ENCODE data around the gene PRKAB1. TPM values are rescaled to one million over a fixed set of nuclear protein-coding genes. Genes with fewer than 3 reads are reported as not detected.

Gene PRKAB1
- total RNA-seq, 1 experiment from 2014 or later = 25.0 TPM

DNA sequence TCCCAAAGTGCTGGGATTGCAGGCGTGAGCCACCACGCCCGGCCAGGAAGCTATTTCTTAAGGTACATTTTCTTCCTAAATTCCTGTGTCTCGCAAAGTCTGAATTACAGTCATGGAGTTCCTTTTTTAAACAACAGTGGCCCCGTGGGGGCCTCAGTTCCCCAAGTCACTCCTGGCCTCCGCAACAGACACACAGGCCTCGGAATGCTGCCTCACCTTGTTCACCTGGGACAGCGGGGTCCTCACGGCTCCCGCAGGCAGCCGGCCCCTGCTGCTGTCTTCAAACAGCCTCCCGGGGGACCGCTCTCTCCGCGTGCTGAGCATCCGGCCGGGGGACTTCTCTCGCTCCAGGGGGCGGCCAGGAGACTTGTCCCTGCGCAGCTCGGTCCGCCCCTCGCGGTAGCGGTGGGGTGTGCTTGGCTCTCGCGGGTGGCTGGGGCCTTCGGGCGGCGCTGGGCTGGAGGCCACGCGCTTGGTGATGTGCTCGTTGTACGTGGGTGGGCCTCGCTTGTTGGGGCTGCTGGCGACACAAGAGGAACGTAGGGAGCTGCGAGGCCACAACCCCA, 22.1 kb downstream of the PRKAB1 start:
- ChIA-PET CTCF (no interaction called here), RAD21 (ENCODE audit: low non-redundant PET in 1 of 2, low total read pairs in 2 of 2, uncharacterized antibody in 2 of 2, unreplicated experiment in 2 of 2) (no interaction called here), POLR2A (no interaction called here)
- no peak for TF ChIP-seq YY1 (IDR thresholded peaks at IDR 0.05; ENCODE audit: extremely low read depth, insufficient replicate concordance, low read depth, low read length)
- TF ChIP-seq, protein P1, sequence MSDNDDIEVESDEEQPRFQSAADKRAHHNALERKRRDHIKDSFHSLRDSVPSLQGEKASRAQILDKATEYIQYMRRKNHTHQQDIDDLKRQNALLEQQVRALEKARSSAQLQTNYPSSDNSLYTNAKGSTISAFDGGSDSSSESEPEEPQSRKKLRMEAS (IDR thresholded peaks at IDR 0.05) = no peak
- TF ChIP-seq TCF7L2 (IDR thresholded peaks at IDR 0.05; ENCODE audit: borderline replicate concordance, extremely low read depth, insufficient read depth, insufficient read length) = no peak
- TF ChIP-seq POLR2AphosphoS5 (IDR thresholded peaks at IDR 0.05; ENCODE audit: low read depth, low read length) = no peak
- TF ChIP-seq EZH2phosphoT487 (IDR thresholded peaks at IDR 0.05; ENCODE audit: borderline replicate concordance) = no peak
- TF ChIP-seq SP1 (IDR thresholded peaks at IDR 0.05; ENCODE audit: low read depth) = no peak
- no peak for TF ChIP-seq JUND (IDR thresholded peaks at IDR 0.05)
- TF ChIP-seq CEBPB (IDR thresholded peaks at IDR 0.05; ENCODE audit: low read depth) = no peak
- TF ChIP-seq, protein P2, sequence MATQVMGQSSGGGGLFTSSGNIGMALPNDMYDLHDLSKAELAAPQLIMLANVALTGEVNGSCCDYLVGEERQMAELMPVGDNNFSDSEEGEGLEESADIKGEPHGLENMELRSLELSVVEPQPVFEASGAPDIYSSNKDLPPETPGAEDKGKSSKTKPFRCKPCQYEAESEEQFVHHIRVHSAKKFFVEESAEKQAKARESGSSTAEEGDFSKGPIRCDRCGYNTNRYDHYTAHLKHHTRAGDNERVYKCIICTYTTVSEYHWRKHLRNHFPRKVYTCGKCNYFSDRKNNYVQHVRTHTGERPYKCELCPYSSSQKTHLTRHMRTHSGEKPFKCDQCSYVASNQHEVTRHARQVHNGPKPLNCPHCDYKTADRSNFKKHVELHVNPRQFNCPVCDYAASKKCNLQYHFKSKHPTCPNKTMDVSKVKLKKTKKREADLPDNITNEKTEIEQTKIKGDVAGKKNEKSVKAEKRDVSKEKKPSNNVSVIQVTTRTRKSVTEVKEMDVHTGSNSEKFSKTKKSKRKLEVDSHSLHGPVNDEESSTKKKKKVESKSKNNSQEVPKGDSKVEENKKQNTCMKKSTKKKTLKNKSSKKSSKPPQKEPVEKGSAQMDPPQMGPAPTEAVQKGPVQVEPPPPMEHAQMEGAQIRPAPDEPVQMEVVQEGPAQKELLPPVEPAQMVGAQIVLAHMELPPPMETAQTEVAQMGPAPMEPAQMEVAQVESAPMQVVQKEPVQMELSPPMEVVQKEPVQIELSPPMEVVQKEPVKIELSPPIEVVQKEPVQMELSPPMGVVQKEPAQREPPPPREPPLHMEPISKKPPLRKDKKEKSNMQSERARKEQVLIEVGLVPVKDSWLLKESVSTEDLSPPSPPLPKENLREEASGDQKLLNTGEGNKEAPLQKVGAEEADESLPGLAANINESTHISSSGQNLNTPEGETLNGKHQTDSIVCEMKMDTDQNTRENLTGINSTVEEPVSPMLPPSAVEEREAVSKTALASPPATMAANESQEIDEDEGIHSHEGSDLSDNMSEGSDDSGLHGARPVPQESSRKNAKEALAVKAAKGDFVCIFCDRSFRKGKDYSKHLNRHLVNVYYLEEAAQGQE (IDR thresholded peaks at IDR 0.05; ENCODE audit: low read depth) = no peak
- no peak overlapping the region for H2AFZ ChIP-seq (ENCODE audit: low read depth, low read length, poor library complexity, severe bottlenecking)
- H3K4me1 ChIP-seq (ENCODE audit: control insufficient read depth in 1 of 2, insufficient read depth in 2 of 2, low read length in 2 of 2) = no peaks in the 10 kb centered on the region
- no peak overlapping the region for H3K4me3 ChIP-seq (replicated peaks in 1 of 2; ENCODE audit: low read depth in 1 of 2, low read length in 2 of 2)
- H3K9ac ChIP-seq (ENCODE audit: low read length) = no peak overlapping the region
- H3K4me2 ChIP-seq (ENCODE audit: low read length) = no peak overlapping the region
- H3K27ac ChIP-seq (ENCODE audit: low read depth, low read length) = no peak overlapping the region
- no peaks in the 10 kb centered on the region for H3K79me2 ChIP-seq (ENCODE audit: insufficient read depth, low read length)
- peaks cover 9 to 18% of the 10 kb centered on the region in 2 experiments; a peak in 3 of 4 replicates for H3K36me3 ChIP-seq (ENCODE audit: control insufficient read depth in 1 of 2, insufficient read depth in 2 of 2, low read length in 2 of 2)
- intact Hi-C loops (cut with micrococcal nuclease) = no loop called here
- no peaks in the 10 kb centered on the region for H3K27me3 ChIP-seq (ENCODE audit: insufficient read depth, low read length)
- H4K20me1 ChIP-seq (ENCODE audit: insufficient read depth) = no peaks in the 10 kb centered on the region
- DNase-seq (ENCODE audit: low read depth, low spot score) (no peak), ATAC-seq (no peak)
- H3K9me2 ChIP-seq (ENCODE audit: insufficient read depth) = no peaks in the 10 kb centered on the region
- no TSS peak for BruUV-seq (replicated peaks)
- H3K9me3 ChIP-seq (ENCODE audit: control insufficient read depth in 1 of 2, insufficient read depth in 1 of 2, low read depth in 1 of 2, low read length in 2 of 2) = no peaks in the 10 kb centered on the region

Data from HCT116 (cell line).